ENCODE measurements around the gene NPEPL1.

Gene NPEPL1

GRCh38 chr20:58651946-58652605 is 40.5 kb upstream of the NPEPL1 start:
- peaks cover 44% of the 10 kb centered on the region for H3K4me1 Mint-ChIP-seq (ENCODE audit: low read depth)
- peak overlapping the region; percentile 98 for H3K4me3 Mint-ChIP-seq
- peak; percentile 72 for DNase-seq
- H3K27ac Mint-ChIP-seq, result peak overlapping the region; percentile 99
- H3K27me3 Mint-ChIP-seq, result no peaks in the 10 kb centered on the region
- no peaks in the 10 kb centered on the region for H3K9me3 Mint-ChIP-seq
- peaks cover 52% of the 10 kb centered on the region for H3K36me3 Mint-ChIP-seq (ENCODE audit: low read depth)

- Mint-ChIP-seq H3K4me1 (ENCODE audit: low read depth) (peaks cover 50% of the 10 kb centered on the region), H3K4me3 (peak overlapping the region; percentile 98), H3K36me3 (ENCODE audit: low read depth) (peaks cover 56% of the 10 kb centered on the region), H3K9me3 (no peaks in the 10 kb centered on the region), H3K27me3 (no peaks in the 10 kb centered on the region), H3K27ac (peak overlapping the region; percentile 99)
- no peak for DNase-seq
These were observed 39.9 kb upstream of the NPEPL1 start for GRCh38 chr20:58652606-58653294.

- Mint-ChIP-seq H3K36me3 (ENCODE audit: low read depth) (peaks cover 66% of the 10 kb centered on the region), H3K27me3 (no peaks in the 10 kb centered on the region), H3K9me3 (no peaks in the 10 kb centered on the region), H3K4me3 (peak overlapping the region; percentile 20), H3K4me1 (ENCODE audit: low read depth) (peaks cover 57% of the 10 kb centered on the region), H3K27ac (peak overlapping the region; percentile 26)
- DNase-seq, result no peak
These were observed 38.3 kb upstream of the NPEPL1 start for GRCh38 chr20:58654337-58654736.

GRCh38 chr20:58655328-58656107 is 37.1 kb upstream of the NPEPL1 start:
- no peak for DNase-seq
- no peaks in the 10 kb centered on the region for H3K27me3 Mint-ChIP-seq
- peaks cover 66% of the 10 kb centered on the region for H3K4me1 Mint-ChIP-seq (ENCODE audit: low read depth)
- peak overlapping the region; percentile 69 for H3K27ac Mint-ChIP-seq
- H3K4me3 Mint-ChIP-seq, result peak overlapping the region; percentile 52
- peaks cover 73% of the 10 kb centered on the region for H3K36me3 Mint-ChIP-seq (ENCODE audit: low read depth)
- H3K9me3 Mint-ChIP-seq, result no peaks in the 10 kb centered on the region

- peaks cover 76% of the 10 kb centered on the region for H3K4me1 Mint-ChIP-seq (ENCODE audit: low read depth)
- no peaks in the 10 kb centered on the region for H3K27me3 Mint-ChIP-seq
- peak overlapping the region; percentile 53 for H3K4me3 Mint-ChIP-seq
- DNase-seq, result no peak
- H3K9me3 Mint-ChIP-seq, result no peaks in the 10 kb centered on the region
- peaks cover 76% of the 10 kb centered on the region for H3K36me3 Mint-ChIP-seq (ENCODE audit: low read depth)
- peak overlapping the region; percentile 69 for H3K27ac Mint-ChIP-seq
These were observed 35.8 kb upstream of the NPEPL1 start for GRCh38 chr20:58656831-58657230.

- Mint-ChIP-seq H3K4me3 (no peak overlapping the region), H3K36me3 (ENCODE audit: low read depth) (peaks cover 77% of the 10 kb centered on the region), H3K9me3 (no peaks in the 10 kb centered on the region), H3K27me3 (no peaks in the 10 kb centered on the region), H3K27ac (peak overlapping the region; percentile 69), H3K4me1 (ENCODE audit: low read depth) (peaks cover 80% of the 10 kb centered on the region)
- DNase-seq, result no peak
These were observed 35.3 kb upstream of the NPEPL1 start for GRCh38 chr20:58657262-58657661.

- peaks cover 73% of the 10 kb centered on the region for H3K36me3 Mint-ChIP-seq (ENCODE audit: low read depth)
These were observed 34.6 kb upstream of the NPEPL1 start for GRCh38 chr20:58657986-58658385.

DNA sequence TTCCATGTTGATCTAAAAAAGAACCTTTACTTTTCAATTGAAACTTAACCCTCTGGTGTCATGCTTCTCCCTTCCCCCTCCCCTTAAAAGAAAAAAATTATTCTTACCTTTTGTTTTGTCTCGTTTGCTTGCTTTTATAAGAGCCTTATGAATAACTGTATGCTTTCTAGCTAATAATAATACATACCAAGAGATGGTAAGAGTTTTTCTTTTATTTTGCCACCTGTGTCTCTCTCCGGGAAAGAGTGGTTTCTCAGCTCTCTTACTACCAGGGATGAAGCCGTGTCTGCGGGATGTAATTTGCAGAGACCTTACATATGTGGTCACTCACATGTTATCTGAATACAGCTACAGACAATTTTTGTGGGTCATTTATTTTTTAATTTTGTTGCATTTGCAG is 33.8 kb upstream of the NPEPL1 start:
- H3K4me3 Mint-ChIP-seq, result peak overlapping the region; percentile 42
- peak overlapping the region; percentile 91 for H3K27ac Mint-ChIP-seq

More at GRCh38 chr20:58657986-58658385, 34.6 kb upstream of the NPEPL1 start:
- Mint-ChIP-seq H3K9me3 (no peaks in the 10 kb centered on the region), H3K4me3 (peak overlapping the region; percentile 30), H3K27ac (peak overlapping the region; percentile 69), H3K27me3 (no peaks in the 10 kb centered on the region), H3K4me1 (ENCODE audit: low read depth) (peaks cover 80% of the 10 kb centered on the region)
- DNase-seq, result no peak

GRCh38 chr20:58659841-58660240 is 32.8 kb upstream of the NPEPL1 start:
- no peak for DNase-seq
- peak overlapping the region; percentile 13 for H3K4me3 Mint-ChIP-seq
- no peaks in the 10 kb centered on the region for H3K27me3 Mint-ChIP-seq

More for the DNA sequence above, 33.8 kb upstream of the NPEPL1 start:
- Mint-ChIP-seq H3K36me3 (ENCODE audit: low read depth) (peaks cover 72% of the 10 kb centered on the region), H3K27me3 (no peaks in the 10 kb centered on the region), H3K9me3 (no peaks in the 10 kb centered on the region), H3K4me1 (ENCODE audit: low read depth) (peaks cover 80% of the 10 kb centered on the region)
- no peak for DNase-seq

GRCh38 chr20:58660855-58661597 is 31.6 kb upstream of the NPEPL1 start:
- peaks cover 78% of the 10 kb centered on the region for H3K36me3 Mint-ChIP-seq (ENCODE audit: low read depth)
- H3K27me3 Mint-ChIP-seq, result no peaks in the 10 kb centered on the region
- H3K4me1 Mint-ChIP-seq (ENCODE audit: low read depth), result peaks cover 84% of the 10 kb centered on the region
- DNase-seq, result peak; percentile 49
- H3K9me3 Mint-ChIP-seq, result no peaks in the 10 kb centered on the region
- H3K4me3 Mint-ChIP-seq, result peak overlapping the region; percentile 73
- peak overlapping the region; percentile 91 for H3K27ac Mint-ChIP-seq

More at GRCh38 chr20:58659841-58660240, 32.8 kb upstream of the NPEPL1 start:
- Mint-ChIP-seq H3K36me3 (ENCODE audit: low read depth) (peaks cover 79% of the 10 kb centered on the region), H3K27ac (peak overlapping the region; percentile 91), H3K4me1 (ENCODE audit: low read depth) (peaks cover 86% of the 10 kb centered on the region), H3K9me3 (no peaks in the 10 kb centered on the region)

- DNase-seq, result no peak
- Mint-ChIP-seq H3K27ac (peak overlapping the region; percentile 91), H3K9me3 (no peaks in the 10 kb centered on the region), H3K36me3 (ENCODE audit: low read depth) (peaks cover 79% of the 10 kb centered on the region), H3K4me1 (ENCODE audit: low read depth) (peaks cover 79% of the 10 kb centered on the region), H3K4me3 (peak overlapping the region; percentile 73), H3K27me3 (no peaks in the 10 kb centered on the region)
These were observed 30.8 kb upstream of the NPEPL1 start for GRCh38 chr20:58661598-58662473.

DNA sequence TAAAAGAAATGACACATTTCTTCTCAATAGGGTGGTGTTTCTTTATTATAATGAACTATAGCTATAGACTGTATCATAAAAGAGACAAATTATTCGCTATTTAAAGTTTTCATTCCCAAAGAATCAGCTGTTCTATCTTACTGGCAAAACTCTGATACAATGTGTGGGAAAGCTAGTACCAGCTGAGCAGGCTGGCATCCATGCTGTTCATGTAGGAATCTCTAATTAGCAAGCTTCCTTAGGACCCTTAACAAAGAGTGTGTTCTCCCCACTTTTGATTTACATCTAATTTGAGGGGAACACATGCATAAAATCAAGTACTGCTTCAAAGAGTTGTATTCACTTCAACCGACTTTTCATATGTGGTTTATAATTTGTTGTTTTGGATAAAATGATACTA is 28.3 kb upstream of the NPEPL1 start:
- Mint-ChIP-seq H3K4me3 (no peak overlapping the region), H3K4me1 (ENCODE audit: low read depth) (peaks cover 62% of the 10 kb centered on the region), H3K27me3 (no peaks in the 10 kb centered on the region), H3K27ac (peak overlapping the region; percentile 6), H3K36me3 (ENCODE audit: low read depth) (peaks cover 84% of the 10 kb centered on the region), H3K9me3 (no peaks in the 10 kb centered on the region)
- no peak for DNase-seq

DNA sequence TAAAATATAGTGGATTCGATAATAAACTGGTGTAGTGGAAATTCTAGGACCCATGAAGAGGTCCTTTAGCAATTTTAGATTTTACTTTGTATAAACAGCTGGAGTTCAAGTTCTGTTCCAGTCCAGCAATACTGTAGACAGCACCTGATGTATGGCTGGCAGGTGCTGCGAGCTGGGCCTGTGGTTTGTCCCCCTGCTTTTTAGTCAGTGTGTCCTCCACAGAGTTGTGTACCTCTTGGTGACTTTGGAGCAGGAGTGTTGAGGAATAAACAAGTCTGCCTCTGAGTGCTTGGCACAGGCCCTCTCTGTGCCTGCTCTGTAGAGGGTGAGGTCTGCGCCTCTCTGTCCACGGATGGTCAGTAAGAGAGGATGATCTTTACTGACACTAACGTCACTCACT is 27.7 kb upstream of the NPEPL1 start:
- H3K36me3 Mint-ChIP-seq (ENCODE audit: low read depth), result peaks cover 88% of the 10 kb centered on the region
- no peaks in the 10 kb centered on the region for H3K27me3 Mint-ChIP-seq
- no peak overlapping the region for H3K4me3 Mint-ChIP-seq
- peaks cover 58% of the 10 kb centered on the region for H3K4me1 Mint-ChIP-seq (ENCODE audit: low read depth)
- DNase-seq, result no peak
- no peaks in the 10 kb centered on the region for H3K9me3 Mint-ChIP-seq
- peak overlapping the region; percentile 33 for H3K27ac Mint-ChIP-seq

All from activated T-cell treated with anti-CD3 and anti-CD28 coated beads, Interleukin-2, amount 50 U/mL, for 24 hours (primary cell).